HG03342 (cell line): ENCODE data around the gene MAGI1.
"Not testable (repeated sequence)": the region's sequence is repeated elsewhere in the genome, so short reads cannot be mapped to it uniquely, and the experiment has no call there.

ENCODE experiments used
- ATAC-seq: cut with Tn5 transposase; IDR thresholded peaks from one replicate; pipeline ENCODE4 v1.9.1; 2021; ENCODE audit warnings: mild to moderate bottlenecking, moderate library complexity; ENCODE audit not compliant: unreplicated experiment

Gene MAGI1

DNA sequence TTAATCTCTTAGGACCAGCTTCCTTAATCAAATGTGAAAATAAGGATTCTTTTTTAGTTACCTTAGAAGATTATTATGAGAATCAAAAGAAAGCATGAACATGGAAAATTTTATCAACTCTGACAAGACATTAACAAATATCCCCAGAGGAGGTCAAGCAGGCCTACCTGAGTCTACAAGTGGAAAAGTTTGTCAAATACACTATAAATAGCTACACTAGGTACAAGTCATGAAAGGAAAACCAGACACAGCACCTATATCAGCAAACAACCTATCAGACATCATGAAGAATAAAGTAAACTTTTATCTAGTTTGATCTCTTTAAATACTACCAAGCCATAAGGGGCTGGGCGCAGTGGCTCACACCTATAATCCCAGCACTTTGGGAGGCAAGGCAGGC lies 126.1 kb downstream of the MAGI1 start:
- ATAC-seq: no peak

DNA sequence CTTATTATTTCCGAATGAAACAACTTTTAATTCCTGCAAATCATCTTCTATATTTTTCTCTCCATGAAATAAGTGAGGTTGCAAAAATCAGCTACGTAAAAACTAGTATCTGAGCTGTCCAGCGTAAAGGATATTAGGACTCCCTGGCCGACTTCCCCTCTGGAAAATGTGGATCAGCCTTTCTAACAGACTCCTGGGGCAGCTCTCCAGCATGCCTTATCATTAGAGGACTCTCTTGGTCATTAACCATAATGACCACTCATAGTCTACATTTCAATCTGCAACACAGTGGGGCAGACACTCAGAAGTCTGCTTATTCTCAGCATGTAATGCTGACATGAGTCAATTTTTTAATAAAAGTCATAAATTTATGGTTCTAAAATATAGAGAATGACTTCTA lies 130.1 kb downstream of the MAGI1 start:
- ATAC-seq: no peak

DNA sequence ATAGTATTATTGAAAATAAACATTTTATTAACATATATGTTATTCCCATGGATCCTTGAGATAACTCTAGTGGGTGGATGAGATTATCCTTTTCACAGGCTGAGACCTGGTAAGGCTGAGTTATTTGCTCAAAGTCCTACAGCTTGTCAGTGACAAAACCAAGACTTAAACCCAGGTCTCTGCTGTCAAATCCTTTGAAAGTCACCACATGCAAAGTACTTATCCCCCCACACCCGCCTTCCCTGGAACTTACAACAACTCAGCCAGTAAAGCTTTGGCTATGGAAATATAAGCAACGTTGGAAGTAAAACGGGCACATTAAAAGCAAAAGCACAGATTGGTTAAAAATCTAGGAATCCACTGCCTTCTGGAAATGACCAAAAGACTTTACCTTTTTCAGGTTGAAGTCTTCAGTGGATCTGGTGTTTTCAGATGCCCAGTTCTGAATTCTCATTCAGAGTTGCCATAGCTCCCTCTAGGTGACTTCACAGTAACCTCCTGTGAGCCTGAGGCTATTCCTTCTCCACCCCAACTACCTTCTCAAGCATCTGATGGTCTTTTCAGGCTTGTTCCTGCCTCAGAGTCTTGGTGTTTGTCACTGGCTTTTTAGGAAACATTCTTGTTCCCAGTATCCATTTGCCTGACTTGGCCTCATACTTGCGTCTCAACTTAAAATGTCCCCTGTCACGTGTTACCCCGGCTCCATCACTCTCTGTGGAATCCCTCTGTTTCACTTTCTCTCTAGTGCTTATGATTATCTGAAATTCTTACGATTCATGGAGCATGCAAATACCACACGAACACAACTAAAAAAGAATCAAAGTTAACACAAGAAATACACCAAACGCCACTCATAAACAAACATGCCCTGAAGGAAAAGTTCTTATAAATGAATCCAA lies 131.2 kb downstream of the MAGI1 start:
- ATAC-seq: no peak

DNA sequence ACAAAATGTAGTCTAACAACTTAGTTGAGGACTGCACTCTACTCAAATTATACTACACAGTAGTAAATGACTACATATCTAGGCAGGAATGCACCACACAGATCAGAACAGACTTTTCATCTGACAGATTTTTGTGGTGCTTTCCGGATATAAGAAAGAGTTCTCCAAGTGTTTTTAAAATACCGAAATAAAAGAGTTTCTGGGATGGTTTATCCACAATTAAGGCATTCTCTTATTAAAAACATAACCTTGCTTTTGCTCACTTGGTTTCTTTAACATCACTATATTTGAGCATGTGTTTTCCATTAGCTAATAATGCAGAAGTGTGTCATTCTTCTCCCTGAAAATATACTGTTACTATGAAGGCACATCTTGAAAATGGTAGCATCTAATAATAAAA lies 132.9 kb downstream of the MAGI1 start:
- ATAC-seq: no peak

DNA sequence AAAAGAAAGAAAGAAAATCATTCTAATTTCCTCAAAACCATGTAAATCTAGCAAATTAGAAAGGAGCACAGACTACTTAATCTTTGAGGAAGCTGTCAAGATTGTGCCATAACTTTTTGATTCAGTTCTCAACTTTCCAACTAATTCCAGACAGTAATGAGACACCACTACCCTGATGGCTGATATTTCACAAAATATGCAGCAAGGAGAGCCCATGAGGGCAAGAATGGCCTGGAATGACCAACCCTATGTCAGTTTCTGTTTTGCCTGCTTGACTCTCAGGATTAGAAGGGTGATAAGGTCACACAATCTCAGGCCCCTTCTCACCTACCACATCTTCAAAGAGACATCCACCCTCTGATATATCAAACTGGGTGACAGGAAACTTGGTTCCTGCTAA lies 134.7 kb downstream of the MAGI1 start:
- no peak for ATAC-seq

DNA sequence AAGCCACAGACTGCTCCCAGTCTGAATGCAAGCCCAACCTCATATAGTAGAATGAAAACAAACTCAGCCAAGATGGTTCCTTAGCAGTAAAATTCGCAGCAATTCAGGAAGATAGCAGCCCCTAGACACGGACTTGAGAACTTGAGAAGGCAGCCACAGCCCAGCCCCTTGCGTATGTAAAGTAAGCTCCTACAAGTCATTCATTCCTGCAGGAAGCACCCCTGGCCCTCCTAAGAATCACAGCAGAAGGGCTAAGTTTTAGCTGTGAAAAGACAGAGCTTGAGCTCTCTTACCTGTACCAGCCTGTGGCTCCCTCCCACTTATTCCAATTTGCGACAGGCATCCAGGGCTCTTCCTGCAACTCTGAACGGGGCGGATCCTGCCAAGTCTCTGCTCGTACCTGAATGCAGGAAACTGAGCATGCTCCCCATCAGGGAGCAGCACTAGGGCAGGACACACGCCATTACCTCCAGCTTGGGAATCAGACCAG lies 136.4 kb downstream of the MAGI1 start:
- ATAC-seq: no peak

DNA sequence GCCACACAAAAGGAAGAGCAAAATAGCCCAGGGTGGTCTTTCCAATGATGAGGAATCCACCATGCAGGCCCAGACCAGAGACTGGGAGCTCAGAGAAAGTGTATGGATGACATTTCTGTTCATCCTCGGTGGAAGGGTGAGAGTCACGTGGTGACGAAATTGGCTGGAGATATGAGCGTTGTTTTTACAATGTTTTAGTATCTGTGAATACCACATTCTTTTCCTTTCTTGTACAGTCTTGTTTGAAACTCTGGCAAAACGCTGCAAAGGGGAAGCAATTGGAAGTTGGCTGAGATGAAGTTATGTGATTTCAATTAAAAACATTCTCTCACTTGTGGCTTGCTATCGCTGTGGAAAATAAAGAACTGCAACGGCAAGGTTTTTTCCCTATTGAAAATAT lies 137.5 kb downstream of the MAGI1 start:
- no peak for ATAC-seq

DNA sequence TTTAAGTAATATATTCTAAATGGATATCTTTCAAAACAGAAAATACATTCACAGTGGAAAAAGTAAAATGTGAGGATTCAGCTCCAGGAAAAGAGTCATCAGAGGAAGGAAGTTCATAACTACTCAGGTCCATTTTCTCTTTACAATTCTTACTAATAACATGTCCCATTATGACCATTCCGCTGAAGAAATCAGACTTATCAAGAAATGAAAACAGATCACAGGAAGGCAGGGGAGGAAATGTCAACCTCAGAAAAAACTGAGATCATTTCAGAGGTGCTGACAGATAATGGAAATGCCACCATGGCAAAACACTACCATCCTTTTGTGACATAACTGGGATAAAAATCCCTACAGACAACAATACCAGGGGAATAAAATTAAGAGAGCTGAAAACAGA lies 139.5 kb downstream of the MAGI1 start:
- no peak for ATAC-seq

DNA sequence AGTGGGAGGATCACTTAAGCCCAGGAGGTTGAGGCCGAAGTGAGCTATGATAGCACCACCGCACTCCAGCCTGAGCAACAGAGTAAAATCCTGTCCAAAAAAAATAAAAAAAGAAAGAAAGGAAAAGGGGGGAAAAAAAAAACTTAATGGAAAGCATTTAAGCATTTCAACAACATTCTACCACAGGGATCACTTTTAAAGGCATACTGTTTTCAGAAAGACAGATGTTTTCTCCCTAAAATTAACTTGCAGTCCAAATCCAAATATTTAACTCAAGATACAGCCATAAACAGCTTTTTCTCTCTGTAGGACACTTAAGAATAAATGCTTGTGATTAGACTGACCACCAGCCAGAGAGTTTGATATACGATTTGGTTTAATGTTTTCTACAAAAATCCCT lies 141.0 kb downstream of the MAGI1 start:
- no peak for ATAC-seq

DNA sequence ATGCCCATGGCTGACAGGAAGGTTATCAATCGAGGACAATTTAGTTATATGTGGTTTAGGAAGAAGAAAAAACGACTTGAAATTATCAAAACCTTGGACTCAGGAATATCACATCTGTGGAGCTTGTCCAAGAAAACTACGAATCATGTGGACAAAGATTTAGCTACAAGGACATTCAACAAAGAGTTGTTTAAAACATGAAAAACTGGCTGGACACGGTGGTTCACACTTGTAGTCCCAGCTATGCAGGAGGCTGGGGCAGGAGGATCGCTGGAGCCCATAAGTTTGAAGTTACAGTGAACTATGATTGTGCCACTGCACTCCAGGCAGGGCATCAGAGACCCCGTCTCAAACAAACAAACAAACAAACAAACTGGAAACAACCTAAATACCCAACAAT lies 142.4 kb downstream of the MAGI1 start:
- no peak for ATAC-seq

DNA sequence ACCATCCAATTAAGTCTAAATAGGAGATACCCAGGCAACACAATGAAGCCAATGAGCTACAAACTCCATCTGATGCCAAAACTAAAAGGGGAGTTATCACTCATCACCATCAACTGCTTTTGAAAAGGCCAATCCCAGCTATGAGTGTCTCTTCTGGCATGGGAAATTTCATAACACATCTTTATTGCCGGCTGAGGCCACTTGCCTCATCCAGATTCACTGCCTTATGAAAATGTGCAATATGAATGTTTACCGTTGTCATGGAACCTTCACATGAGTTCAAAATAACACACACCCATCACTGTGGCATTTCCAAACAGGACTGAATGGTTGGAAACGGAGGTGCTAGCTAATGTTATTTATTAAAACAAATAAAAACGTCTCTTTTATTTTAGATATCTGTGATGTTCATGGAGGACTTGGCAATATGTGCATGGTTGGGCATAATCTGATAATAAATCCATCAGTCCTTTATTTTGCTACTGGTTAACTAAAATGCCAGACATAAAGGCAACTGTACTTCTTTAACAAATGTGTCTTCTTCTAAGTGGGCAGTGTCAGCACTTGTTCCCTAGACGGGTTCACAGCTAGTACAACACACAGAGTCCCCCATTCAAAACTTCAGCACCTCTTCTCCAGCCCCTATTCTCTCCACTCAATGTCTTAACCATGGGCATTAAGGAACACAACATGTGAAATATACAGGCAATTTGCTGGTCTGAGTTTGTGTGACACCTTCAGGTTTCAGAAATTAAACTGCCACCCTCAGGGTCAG lies 143.9 kb downstream of the MAGI1 start:
- no peak for ATAC-seq

DNA sequence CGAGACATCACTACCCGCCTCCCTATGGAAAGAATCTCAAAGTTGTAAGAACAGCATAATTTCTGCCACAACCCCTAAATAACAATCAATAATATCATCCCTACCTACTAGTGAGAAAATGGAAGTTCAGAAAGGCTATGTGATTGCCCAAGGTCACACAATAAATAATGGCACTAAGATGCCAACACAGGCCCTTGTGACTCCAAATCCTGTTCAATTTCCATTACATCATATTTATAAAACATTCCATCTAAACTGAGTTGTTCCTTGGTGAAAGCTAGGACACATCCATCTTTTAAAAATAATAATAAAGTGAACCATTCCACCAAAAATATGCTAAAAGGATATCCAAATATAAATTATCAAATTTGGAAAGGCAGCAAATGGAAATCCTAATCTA lies 144.6 kb downstream of the MAGI1 start:
- no peak for ATAC-seq

DNA sequence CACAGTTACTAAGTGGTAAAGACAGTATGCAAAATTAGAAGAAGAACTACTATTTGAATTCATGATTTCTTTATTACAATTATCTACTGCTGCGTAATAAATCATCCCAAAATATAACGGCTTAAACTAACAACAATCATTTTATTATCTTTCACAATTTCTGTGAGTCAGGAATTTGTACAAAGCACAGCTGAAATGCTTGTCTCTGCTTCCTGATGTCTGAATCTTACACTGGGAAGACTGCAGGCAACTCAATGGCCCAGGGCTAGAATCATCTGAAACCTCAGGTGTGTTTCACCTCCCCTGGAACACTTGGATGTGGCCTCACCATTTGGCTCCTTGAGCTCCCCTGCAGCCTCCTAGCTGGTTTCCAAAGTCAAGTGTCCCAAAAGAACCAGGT lies 145.1 kb downstream of the MAGI1 start:
- ATAC-seq: no peak

DNA sequence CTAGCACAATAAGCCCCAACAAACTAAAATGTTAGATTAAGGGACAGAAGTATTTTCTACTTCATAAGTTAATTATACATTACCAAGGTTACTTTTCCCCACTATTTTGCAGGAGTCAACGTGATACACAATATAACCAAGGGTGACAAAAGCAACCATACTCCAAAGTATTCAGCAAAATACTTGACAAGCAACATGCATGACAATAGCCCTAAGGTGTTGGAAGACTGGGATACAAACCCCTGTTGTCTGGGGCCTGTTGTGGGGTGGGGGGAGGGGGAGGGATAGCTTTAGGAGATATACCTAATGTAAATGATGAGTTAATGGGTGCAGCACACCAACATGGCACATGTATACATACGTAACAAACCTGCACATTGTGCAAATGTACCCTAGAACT lies 147.2 kb downstream of the MAGI1 start:
- ATAC-seq: not testable (repeated sequence)

DNA sequence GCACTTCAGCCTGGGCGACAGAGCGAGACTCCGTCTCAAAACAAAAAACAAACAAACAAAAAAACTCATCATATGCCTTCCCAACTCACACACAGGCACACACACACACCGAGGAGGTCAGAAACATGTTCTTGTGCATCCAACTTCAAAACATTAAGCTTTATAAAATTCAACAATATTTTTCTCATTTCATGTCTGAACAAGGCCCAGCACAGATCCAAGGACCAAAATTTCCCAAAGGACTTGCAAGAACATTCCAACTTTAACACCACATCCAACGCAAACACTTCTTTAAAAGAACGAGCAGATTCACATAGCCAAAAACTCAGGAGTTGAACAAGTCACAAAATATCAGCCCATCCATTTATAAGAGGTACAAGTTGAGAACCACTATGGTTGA lies 148.4 kb downstream of the MAGI1 start:
- no peak for ATAC-seq

DNA sequence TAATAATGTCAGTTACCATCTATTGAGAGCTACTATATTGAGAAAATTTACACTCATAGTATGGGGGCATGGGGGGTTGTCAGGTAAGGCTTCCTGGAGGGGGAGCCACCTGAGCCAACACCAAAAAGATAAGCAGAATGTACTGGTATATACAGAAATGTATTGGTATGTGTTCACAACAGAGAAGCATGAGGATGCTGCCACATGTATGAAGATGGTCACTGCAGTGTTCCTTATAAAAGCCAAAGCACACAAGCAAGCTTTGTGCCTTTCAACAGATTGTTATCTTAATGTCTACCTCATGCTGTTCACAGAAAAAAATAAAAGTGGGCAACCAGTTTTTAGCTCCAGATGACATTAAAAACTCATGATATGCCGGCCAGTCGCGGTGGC lies 149.0 kb downstream of the MAGI1 start:
- ATAC-seq: no peak

DNA sequence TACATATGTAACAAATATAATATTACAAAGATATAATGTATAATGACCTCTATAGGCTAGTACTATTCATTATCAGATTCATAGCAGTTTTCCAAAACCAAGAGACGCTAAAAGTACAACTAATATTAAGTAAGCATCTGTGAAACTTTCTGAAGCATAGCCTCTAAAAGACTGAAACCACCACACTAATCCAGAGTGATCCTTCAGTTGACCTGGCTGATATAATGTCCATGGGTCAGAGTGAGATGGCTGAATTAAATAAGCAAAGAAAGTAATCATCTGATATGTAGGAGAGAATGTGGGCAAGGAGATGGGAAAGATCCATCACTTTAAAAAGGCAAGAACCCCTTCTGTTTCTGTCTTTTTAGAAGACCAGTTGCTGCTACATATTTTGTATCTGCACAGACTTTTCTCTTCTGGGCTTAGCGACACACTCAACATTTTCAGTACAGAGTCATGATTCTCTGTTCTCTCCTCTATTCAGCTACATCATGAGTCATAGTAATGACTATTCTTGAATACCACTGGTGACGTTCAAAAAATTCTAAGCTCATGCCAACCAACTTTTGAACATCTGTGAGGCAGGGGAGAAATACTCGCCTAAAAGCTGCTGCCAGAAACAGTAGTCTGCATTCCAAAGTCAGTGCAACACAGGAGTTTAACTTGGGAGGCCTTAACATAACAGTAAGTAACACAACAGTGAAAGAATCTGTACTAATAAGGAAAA lies 149.6 kb downstream of the MAGI1 start:
- no peak for ATAC-seq

DNA sequence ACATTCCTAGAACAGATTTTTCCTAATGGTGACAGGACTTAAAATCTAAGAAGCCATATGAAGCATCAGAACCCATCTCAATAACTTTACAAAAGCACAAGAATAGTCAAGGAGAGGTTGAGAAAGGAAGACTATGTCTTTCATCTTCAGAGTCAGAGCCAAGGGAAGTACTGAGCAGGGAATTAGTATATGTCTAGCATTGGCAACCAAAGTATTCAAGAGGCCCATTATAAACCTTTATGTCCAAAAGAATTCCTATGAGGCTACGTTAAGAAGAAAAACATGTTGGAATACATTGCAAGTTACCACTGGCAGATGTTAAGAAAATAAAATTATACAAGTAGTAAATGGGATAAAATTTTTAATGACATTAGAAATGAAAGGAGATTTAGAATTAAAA lies 150.5 kb downstream of the MAGI1 start:
- ATAC-seq: no peak

DNA sequence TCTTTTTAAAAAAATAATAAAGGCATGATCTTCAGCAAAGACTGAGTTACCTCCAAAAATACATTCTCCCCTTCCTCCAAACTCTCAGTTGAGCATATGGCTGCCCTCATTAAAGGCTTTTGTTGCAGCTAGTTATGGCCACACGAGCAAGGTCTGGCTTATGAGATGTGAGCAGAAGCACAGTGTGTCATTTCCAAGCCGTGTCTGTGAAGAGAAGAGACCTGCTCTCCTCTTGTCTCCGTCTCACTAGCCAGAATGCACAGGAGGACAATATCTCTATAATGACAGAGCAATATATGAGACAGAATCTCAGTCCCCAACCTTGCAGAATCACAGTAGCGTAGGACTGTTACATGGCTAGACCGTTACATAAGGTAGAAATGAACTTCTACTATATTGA lies 152.3 kb downstream of the MAGI1 start:
- ATAC-seq: no peak

DNA sequence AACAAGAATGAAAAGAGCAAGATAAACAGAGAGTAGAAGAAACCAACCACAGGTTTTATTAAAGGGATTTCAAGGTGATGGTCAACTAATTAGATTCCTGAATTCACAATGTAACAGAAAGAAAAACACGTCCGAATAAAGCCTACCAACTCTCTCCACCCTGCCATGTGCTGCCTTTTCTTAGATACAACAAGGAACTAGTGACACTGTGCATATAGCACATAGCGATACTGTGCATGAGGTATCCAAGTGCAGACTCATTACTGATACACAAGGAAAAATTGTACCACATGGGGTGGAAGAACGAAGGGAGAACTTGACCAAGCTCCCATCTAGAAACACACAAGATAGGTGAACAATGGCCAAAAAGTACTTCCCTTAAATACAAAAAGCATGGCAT lies 154.6 kb downstream of the MAGI1 start:
- ATAC-seq: no peak

DNA sequence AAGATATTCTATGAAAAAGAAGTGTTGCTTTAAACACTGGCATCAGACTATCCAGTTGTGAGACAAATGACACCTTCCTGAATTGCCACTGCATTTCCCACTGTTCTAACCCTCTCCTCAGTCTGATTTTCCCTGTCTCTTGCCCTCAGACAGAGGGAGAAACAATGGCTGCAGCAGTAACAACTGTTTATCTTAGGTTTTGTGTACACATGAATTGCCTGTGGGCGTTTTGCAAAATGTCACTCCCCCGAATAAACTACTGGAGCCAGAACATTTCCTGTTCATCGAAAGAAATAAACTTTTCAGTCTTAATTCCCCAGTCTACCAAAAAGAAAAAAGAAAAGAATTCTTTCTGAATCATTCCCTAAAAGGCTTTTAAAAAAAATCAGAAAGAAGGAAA lies 155.1 kb downstream of the MAGI1 start:
- ATAC-seq: no peak

DNA sequence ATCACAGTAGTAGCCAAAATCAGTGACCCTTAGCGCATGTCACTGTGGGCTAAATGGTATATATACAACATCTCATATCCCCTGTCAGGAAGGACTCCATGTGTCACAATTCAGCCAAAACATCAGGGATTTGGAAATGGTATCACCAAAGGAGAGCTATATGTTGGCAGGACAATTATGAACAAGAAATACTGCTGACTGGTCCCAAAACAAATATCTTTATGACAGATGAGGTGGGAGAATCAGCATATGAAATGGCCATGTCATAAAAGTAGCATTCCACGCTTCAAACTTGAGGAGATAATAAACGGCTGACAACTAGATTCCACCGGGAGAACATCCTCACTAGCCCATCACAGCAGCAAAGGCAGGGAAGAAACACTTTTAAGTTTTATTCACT lies 158.4 kb downstream of the MAGI1 start:
- no peak for ATAC-seq
